22Rv1 (cell line): ENCODE results near the gene NOPCHAP1.
A peak's percentile ranks its signal among the peaks of the same experiment; 100 is the strongest.

Source experiments
- H3K27ac ChIP-seq: fragments of 450-650 bp; 2 replicates; pipeline ENCODE4 v1.5.1; 2017
- ZFX ChIP-seq: fragments of 450-650 bp; IDR thresholded peaks from 2 replicates; pipeline ENCODE4 v1.6.1; 2017; ENCODE audit warnings: antibody characterized with exemption, borderline replicate concordance
- TF ChIP-seq, protein P1 (sequence below): fragments of 450-650 bp; IDR thresholded peaks from 2 replicates; pipeline ENCODE4 v1.5.1; 2017; ENCODE audit warnings: mild to moderate bottlenecking

Gene NOPCHAP1

DNA sequence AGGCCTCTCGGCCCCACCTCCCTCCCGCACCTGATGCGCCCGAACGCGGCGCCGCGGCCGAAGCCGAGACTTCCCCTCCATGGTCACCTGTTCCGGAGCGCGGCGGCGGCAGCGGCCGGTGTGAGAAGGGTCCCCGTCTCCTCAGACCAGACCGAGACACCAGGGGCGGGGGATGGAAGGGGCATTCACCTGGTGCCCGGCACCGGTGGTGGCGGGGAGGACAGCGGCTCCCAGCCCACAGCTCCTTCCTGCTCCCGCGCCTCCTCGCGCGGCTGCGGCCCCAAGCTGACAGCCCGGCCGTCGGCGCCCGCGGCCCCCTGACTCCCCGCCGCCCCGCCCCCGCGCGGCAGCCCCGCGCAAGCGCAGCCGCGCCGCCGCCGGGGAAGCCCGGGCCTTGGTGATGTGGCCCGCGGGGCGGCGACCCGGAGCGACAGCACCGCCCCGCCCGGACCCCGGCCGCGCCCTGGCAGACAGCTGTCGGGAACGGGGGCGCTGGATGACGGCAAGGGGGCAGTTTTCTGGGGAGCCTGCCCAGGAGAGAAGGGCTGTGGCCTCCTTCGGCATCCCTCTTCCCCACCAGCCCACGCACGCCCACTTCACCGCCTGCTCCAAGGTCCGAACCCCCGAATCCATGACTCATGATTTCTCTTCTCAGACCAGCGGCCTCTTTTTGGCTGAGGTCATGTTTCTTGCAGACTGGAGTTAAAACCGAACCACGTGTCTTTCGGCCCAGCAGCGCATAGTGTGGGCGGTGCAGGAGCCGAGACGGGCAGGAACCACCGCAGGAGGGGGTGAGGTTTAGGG lies 27.9 kb upstream of the NOPCHAP1 start, which contains the start of gene SLC41A2:
SLC41A2 (minus strand) TSS at position 290 of the 804 bp plus-strand sequence. CDS start 29,763 bp downstream, outside the sequence.
- no peak for TF ChIP-seq ZFX
- TF ChIP-seq, protein P1, sequence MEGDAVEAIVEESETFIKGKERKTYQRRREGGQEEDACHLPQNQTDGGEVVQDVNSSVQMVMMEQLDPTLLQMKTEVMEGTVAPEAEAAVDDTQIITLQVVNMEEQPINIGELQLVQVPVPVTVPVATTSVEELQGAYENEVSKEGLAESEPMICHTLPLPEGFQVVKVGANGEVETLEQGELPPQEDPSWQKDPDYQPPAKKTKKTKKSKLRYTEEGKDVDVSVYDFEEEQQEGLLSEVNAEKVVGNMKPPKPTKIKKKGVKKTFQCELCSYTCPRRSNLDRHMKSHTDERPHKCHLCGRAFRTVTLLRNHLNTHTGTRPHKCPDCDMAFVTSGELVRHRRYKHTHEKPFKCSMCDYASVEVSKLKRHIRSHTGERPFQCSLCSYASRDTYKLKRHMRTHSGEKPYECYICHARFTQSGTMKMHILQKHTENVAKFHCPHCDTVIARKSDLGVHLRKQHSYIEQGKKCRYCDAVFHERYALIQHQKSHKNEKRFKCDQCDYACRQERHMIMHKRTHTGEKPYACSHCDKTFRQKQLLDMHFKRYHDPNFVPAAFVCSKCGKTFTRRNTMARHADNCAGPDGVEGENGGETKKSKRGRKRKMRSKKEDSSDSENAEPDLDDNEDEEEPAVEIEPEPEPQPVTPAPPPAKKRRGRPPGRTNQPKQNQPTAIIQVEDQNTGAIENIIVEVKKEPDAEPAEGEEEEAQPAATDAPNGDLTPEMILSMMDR: peak; percentile 87
- H3K27ac ChIP-seq: peak within 1 kb of the TSS; percentile 41

DNA sequence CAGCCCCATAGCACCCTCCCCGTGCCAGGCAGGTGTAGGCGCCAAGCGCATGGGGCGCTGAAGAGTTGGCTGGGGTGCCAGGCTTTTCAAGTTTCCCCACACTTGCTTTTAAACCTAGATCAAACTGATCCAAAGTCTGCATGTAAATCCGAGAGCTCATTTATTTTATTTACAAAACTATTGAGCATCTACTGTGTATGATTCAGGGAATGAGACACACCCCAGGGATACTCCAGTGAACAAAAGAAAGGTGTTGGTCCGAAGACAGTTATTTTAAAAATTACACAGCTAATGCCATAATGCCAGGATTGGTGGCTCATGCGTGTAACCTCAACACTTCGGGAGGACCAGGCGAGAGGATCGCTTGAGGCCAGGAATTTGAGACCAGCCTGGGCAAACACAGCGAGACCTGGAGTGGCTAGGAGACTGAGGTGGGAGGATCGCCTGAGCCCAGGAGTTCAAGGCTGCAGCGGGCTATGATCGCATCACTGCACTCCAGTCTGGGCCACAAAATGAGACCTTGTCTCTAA lies 27.2 kb upstream of the NOPCHAP1 start:
- peak overlapping the region; percentile 41 for H3K27ac ChIP-seq
- TF ChIP-seq, protein P1: no peak
- TF ChIP-seq ZFX: no peak

DNA sequence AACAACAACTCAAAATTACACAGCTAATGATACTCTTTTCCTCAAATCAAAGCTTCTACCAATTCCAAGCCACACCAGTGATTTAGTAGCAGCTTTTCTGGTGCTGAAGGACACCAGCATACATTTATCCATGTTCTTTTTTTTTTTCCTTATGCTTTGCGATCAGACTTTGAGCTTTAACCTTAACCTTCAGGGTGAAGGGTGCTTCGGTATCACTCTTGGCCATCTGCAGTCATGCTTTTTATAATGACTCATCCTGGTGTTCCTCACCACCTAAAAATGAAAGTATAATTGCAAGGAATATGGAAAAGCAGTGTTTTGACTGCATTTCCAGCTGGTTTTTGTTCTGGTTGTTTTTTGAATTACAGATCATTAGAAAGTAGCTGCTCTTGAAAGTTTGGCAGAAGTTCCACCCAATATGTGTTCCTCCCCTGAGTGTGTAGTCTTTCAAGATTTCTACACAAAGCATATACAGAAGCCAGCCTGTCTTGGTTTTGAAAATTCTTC lies 26.7 kb upstream of the NOPCHAP1 start:
- H3K27ac ChIP-seq: no peak overlapping the region
- TF ChIP-seq, protein P1: no peak
- no peak for TF ChIP-seq ZFX

DNA sequence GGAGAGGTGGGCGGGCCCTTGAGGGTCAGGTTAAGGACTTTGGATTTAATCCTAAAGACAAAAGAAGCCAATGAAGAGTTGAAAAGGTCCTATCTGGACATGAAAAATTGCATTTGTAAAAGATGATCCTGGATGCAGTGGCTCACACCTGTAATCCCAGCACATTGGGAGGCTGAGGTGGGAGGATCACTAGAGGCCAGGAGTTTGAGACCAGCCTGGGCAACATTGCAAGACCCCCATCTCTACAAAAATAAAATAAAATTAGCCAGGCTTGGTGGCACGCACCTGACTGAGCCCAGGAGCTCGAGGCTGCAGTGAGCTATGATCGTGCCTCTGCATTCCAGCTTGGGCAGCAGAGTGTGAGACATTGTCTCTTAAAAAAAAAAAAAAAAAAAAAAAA lies 25.7 kb upstream of the NOPCHAP1 start:
- TF ChIP-seq, protein P1: no peak
- no peak for TF ChIP-seq ZFX
- H3K27ac ChIP-seq: no peak overlapping the region

DNA sequence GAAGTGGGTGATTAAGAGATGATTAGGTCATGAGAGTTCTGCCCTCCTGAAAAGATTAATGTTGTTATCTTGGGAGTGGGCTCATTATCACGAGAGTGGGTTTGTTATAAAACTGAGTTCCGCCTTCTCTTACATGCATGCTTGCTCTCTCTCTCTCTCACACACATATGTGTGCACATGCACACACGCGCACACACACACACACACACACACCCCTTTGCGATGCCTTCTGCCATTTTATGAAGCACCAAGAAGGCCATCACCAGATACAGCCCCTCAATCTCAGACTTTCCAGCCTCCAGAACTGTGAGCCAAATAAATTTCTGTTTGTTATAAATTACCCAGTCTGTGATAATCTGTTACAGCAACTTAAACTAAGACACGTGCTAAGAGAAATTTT lies 22.4 kb upstream of the NOPCHAP1 start:
- H3K27ac ChIP-seq: no peak overlapping the region
- no peak for TF ChIP-seq ZFX
- TF ChIP-seq, protein P1: no peak

DNA sequence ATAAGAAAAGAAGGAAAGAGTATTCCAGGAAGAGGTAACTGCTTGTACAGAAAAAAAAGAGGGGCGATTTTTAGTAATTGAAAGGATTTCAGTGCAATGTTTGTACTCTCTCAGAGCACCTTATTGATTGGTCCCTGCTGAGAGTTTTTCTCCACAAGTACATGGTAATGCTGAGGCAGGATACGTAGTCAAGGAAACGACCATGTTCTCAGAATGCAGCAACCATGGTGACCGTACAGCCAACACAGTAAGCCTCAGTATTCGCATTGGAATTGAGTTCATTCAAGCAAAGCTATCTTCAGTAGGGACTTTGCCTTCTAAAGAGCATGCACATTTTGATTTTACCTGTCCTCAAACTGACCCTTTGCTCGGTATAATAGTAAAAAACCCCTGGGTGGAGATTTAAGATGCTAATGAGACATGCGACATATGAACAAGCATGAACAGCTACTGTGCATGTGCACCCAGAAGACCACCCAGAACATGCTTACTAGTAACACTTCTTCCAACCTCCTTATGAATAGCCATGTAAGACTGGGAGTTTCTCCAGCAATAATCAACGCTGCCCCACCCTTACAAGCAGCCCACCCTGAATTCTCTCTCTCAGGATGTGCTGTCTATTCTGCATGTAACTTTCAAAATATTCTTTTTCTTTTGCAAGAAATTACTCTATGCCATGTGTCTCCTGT lies 21.8 kb upstream of the NOPCHAP1 start:
- TF ChIP-seq, protein P1: no peak
- no peak for TF ChIP-seq ZFX
- H3K27ac ChIP-seq: no peak overlapping the region
